Sciatic nerve (tissue), 2 donors: ENCODE results near the gene FAM131B. TPM values are rescaled to one million over a fixed set of nuclear protein-coding genes. Genes with fewer than 3 reads are reported as not detected.

Experiments
- ATAC-seq: fragments of 200-7000 bp; cut with Tn5 transposase; one replicate; pipeline ENCODE4 v1.9.1; 2020; ENCODE audit warnings: mild to moderate bottlenecking, moderate library complexity
- DNase-seq: peaks from one replicate; pipeline ENCODE4 v3.0.0-alpha.2; 2020; ENCODE audit warnings: low spot score
- intact Hi-C: fragments of 100-400 bp; cut with DNase I; formaldehyde crosslinking; loops from one replicate; pipeline ENCODE4 v1.14.2; 2022
- total RNA-seq: library from RNA; stranded (reverse); fragmentation: NEBNext Ultra II Directional; extraction: Animal tissue kit (Norgen Biotek cat#: 25700); gene quantifications from one replicate; pipeline ENCODE4 v1.2.1, GENCODE V29; 2021
- donor health status: DM: no; HTN: no; CAD: no.
- donor health status: DM: no; HTN: no; CAD: no.

Gene FAM131B
- total RNA-seq, 1 donor from 2014 or later: 2.6 TPM

DNA sequence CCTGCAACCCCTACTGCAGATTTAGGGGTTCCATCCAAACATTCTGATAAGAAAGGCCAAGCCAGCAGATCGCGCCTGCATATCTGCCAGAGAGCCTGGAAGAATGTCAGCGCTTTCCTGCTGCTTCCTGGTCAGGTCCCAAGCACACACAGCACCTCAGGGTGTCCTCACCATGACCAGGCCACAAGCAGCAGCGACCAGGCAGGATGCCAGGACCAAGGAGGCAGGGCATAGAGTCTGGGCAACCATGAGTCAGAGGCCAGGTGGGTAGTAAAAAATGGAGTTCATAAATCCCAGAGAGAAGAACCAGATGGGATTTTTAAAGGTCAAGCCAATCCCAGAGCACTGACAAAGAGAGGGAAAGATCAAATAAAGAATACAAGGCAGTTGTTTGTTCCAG is 5.5 kb upstream of the FAM131B start:
- no peak for ATAC-seq
- no peak for DNase-seq
- intact Hi-C loops: no loop called here

DNA sequence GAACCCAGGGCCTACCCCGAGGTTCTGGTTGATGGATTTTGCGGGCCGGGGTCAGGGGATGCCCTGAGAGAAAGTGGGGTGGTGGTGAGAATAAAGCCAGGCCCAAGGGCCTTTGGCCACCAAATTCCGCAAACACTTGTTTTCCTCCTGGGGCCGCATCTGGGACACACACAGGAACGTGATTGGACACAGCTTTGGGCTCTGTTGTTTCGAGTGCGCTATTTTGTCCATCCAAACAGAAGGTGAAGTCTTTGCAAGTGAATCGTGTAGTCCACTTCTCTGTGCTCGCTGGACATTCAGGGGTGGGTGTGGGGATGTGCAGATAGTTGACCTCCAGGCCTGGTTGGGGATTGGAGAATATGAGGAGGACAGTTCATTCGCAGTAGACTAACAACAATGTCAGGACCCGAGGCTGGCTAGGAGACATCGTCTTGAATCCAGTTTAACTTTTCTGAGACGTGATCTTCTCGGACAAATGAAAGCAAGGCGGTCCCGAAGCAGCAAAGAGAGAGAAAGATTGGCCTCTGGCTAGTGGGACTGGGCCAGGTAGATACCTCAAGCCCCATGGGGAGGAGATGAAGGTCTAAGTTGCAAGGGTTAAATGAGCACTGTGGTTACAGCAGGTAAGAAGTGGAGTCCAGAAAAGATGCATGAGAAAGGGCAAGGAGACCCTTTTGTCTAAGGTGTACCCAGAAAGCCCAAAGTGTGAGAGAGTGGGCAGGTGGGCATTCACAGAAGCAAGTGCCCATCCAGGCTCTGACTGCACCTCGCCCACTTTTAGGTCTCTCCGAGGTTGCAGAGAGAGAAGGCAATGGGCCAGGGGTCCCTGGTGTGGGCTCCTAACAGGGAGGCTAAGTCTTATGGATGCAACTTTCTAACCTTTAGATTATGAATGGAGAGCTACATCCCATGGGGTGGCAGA is 764 bp upstream of the FAM131B start:
- intact Hi-C loops: no loop called here
- no peak for DNase-seq

DNA sequence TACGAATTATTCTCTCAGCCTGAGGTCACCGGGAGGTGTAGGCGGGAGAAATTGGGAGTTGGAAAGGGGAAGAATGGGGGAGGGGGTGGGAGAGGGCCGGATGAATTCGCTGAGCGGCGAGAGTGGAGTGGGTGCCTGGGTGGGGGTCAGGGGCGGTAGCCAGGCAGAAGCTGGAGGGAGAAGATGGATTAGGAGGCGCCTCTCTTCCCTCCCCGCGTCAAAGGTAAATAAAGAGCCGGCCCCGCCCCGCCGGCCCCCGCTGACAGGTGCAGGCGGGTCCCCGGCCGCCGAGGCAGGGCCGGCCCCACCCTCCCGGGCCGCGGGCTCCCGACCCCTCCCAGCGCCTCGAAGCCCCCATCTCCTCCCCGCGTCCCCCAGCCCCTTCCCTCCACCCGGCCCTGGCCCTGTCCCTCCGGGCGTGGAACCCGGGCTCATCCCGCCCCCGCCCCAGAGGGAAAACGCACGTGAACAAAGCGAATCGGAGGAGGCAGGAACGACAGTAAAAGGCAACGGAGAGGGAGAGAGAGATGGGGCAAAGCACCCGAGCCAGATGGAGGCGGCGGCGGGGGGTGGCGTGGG is 872 bp downstream of the FAM131B start:
- ATAC-seq (no peak), DNase-seq (no peak)
- intact Hi-C loops: no loop called here

More for the DNA sequence above, 764 bp upstream of the FAM131B start:
- peak; percentile 11 for ATAC-seq

DNA sequence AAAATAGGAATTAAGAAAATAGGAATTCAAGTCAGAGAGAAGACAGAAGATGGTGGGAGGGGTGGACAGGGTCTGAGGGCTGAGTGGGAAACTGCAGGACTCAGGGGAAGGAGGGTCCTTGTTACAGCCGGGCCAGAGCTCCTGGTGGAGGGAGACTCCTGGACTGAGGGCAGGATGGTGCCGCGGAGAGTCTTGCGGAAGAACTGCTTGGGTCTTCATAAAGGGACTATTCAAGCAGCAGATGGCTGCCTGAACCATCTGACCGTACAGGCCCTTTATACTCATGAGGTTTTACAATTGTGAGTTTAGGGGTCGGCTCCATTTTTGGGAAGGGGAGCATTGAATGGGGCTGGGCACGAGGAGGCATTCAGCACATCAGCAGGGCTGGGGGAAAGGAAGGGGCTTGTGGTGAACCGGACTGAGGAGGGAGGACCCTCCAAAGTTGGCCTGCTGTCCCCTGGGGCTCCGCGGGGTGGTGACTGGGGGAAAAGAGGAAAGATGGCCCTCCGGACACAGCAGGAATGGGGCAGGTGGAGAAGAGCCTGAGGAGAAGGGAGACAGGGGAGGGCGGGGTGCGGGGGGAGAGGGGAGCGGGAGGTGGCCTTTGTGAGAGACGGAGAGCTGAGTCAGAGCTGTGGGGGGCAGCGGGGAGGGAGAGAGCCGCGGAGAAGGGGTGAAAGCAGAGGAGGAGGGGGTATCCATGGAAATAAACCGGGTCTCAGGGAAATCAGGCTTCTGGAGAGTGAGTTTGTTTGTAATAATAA is 1.5 kb downstream of the FAM131B start:
- DNase-seq (no peak), ATAC-seq (no peak)
- intact Hi-C loops: no loop called here

DNA sequence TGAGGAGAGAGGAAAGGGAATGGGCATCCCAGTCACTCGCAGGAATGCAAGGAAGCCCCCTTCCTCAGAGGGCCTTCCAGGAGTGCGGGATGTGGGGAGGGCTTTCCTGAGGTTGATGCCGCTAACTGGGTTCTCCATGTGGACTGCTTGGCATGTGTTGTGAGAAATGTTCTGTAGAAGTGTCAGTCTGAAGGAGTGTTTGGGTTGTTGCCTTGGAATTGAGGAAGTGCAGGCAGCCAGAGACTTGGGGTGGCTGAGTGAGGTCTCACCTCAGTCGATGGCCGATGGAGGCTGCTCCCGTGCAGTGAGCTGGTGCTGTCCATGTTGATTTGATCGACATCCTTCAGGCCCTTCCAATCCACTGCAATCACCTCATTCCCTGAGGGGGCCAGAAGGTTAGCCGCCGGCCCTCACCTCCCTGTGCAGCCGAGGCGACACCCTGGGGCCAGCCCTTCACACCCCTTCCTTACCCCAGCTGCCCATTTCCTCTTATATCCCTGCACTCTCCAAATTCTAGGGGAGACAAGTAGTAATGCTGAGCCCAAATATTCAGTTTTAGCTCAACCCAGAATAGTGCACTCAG is 2.7 kb downstream of the FAM131B start:
- intact Hi-C loops: no loop called here
- DNase-seq (no peak), ATAC-seq (no peak)

DNA sequence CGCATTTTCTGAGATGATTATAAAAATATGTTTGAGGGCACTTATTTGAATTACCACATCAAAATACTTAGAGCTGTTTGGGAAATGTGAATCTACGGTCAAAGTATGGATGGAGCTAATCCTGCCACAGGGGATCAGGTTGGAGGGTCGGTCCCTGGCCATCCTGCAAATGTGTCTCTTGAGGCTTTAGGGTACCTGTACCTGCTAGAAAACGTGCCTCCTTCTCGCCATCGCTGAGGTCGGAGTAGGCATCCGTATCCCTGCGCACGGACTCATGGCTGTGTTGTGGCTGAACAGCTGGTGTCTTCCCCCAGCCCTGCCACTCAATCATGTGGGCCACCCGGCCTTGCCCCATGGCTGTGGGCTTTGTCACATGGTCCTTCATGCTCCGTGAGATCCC is 3.9 kb downstream of the FAM131B start:
- intact Hi-C loops: no loop called here
- DNase-seq (no peak), ATAC-seq (no peak)

DNA sequence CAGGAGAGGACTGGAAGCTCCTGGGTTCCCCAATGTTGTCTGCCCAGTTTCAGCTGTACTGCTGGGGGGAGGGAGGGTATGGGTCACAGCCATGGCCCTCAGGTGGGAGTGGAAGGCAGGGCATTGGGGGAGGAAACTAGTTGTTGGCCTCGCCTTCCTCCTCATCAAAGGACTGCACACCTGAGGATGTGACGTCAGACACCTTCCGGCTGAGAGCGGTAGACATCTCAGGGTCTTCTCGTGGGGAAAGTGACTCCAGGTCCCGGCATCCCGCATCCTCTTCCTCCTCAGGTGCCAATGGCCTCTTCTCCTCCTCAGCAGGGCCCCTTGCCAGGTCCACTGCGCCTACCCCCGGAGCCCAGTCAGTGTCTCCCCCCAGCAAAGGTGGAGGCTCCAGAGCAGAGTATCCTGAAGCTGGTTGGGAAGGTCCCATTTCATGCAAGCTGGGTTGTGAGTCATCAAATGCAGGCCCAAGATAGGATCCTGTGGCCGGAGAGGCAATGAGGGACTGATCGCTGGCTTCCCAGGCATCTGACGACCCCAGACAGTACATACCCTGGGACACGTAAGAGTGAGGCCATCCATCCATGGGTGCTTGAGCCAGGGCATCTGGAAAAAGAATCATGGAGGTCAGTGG is 6.0 kb downstream of the FAM131B start:
- ATAC-seq (no peak), DNase-seq (no peak)
- intact Hi-C loops: no loop called here

DNA sequence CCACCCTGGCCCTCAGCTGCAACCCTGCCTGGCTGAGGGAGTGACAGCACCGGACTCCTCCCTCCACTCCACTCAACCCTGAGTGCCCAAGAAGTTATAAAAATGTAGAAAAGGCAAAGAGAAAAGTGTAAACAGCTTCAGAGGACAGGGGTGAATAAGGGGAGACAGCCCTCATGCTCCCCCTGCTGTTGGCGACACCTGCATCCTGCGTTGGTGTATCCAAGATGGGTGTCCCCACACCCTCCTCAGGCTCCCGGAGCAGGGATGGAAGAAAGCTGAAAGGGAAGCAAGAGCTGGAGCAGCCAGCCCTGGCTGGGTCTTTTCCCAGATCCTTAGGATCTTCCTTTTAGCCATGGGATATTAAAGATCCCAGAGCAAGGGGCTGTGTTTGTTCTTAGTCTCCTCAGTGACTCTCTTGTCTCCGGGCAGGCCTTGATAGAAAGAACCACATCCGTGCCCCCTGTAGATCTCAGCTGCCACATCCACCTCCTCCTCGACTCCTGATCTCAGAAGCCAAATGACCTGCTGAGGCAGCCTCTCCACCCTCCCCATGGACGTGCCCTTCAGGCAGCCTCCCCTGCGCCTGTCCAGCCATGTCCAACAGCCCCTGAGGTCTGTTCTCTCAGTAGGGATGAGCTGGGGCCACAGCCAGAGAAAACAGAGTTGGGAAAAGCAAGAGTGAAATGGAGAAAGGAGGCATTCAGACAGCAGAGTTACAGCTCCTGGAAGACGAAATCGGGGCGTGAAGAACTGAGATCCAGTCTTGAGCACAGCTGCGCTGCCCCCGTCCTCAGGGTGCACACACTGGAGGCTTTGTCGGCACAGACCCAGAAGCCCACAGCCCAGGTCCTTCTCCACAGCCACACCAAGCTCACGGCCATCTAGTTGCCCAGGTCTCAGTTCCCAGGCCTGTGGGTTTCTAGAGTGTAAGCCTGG is 6.8 kb downstream of the FAM131B start:
- intact Hi-C loops: no loop called here
- DNase-seq (no peak), ATAC-seq (no peak)

DNA sequence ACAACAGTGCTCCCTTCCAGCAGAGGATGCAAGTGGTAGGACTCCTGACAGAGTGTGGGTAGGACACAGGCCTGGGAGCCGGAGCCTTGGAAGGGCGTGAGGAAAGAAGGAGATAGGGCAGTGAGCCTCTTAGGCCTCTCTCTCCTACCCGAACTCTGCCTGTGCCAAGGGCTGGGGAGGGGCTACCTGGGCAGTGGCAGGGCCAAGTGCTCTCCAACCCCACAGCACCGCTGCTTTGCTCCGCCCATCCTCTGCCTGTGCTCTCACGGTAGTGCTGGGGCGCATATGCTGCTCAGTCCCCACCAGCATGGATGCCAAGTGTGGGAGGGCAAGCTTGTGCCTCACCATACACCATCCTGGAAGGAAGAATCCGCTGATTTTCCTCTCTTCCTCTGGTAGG is 7.5 kb downstream of the FAM131B start:
- intact Hi-C loops: no loop called here
- ATAC-seq (no peak), DNase-seq (no peak)

DNA sequence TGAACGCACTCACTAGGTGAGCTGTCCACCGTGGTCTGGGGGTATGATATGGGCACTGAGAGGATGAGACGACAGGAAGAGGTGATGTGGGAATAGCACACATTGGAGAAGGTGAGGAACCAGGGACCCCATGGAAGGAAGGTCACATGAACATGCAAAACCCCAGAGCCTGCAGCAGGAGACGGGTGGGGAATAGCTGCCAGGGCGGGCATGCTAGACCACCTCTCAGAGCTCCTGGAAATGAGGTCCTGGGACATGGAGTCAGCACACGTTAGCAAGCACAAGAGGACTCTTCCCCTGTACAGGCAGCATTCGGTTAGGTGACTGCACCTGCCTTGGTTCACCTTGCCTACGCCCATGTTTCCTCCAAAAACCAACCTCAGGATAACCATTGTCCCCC is 8.1 kb downstream of the FAM131B start:
- no peak for ATAC-seq
- no peak for DNase-seq
- intact Hi-C loops: no loop called here

DNA sequence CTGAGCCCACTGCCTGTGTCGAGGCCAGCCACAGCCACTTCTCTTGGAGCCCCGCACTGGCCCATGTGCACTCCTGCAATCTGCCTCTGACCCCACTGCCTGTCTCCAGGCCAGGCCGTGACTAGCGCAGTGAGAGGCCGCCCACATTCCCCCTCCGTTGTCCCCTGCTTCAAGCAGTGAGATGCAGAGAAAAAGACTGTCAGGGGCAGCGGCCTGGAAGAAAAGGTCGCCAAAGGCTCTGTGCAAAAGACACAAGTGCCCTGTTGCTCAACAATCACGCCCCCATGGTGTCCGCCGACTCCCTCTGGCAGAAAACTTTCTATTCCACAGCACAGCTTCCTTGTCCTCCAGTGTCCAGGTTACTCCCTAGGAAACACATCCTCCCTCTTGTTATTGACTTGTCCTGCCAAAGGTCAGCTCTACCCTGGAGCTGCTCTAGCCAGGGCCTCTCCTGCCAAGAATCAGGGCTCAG is 9.9 kb downstream of the FAM131B start:
- intact Hi-C loops: no loop called here

DNA sequence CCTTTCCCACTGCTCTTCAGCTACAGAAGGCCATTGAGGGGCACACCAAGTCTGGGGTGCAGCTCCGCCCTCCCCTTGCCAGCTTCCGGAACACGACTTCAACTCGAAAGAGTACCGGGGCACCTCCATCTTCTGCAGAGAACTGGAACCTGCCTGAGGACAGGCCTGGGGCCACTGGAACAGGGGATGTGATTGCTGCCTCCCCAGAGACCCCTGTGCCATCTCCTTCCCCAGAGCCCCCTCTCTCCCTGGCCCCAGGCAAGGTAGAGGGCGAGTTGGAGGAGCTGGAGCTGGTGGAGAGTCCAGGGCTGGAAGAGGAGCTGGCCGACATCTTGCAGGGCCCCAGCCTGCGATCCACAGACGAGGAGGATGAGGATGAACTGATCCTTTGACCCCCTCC is 10.9 kb downstream of the FAM131B start:
- ATAC-seq (no peak), DNase-seq (no peak)
- intact Hi-C loops: no loop called here

More for the DNA sequence above, 9.9 kb downstream of the FAM131B start:
- no peak for DNase-seq
- peak; percentile 46 for ATAC-seq

DNA sequence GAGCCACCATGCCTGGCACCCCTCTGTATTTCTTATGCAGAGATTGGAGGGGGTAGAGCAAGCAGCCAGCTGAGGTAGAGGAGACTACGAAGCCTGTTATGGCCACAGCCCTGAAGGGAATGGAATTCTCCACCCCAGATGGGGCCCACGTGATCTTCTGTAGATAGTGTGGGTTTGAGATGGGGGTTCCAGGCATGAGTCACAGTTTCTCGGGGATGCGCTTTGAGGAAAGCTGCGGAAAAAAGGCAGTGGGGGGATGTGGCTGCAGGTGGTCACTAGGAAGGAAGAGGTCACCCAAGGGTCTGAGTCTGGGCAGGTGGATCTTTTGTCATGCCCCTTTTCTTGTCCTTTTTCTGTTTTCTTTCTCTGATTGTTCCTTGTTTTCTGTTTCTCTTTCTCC is 11.5 kb downstream of the FAM131B start:
- ATAC-seq (no peak), DNase-seq (no peak)
- intact Hi-C loops: no loop called here

DNA sequence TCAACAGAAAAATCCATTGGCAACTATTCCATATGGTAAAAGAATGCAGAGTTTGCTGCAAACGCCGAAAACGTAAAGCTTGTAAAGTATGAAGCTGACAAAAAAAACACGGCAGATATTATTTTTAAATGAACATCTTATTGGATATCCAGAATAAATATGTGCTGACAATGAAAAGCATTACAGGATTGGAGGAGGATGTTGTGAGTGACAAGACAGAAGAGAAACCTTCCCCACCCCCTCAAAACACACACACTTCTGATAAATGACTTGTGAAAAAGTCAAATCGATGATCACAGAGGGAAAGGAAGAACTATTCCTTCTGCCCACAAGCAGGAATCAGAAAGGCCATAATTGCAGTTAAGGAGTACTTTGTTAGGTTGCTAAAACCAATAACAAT is 14.6 kb downstream of the FAM131B start:
- ATAC-seq (no peak), DNase-seq (no peak)
- intact Hi-C loops: no loop called here

DNA sequence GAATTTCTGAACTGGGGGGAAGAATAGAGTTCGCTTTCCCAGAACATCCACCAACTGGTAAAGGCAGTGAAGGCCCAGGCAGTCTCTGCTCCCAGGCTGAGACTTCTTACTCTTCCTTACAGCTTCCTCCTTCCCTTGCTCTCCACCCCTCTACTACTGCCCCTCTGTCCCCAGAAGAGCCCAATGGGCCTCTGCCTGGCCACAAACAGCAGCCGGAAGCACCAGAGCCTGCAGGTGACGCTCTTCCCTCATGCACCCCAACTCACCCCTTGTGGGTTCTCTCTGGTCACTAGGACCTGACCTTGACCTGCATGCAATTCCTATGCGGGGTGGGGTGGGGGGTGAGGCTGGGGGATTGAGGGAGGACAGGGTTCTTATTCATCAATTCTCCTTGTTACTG is 16.5 kb downstream of the FAM131B start:
- DNase-seq (no peak), ATAC-seq (no peak)
- intact Hi-C loops: no loop called here

DNA sequence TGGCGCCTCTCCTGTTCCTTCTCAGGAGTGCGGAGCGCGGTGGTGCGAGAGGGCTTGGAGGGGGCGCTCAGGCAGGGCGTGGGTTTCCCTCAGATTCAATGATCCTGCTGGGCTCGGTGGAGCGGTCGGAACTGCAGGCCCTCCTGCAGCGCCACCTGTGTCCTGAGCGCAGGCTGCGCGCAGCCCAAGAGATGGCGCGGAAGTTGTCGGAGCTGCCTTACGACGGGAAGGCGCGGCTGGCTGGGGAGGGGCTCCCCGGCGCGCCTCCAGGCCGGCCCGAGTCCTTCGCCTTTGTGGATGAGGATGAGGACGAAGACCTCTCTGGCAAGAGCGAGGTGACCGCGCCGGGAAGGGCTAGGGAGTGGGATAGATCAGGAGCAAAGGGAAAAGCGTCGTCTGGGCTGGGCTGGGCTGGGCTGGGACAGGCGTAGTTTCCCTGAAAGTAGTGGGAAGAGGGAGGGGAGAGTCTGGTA is 17.0 kb downstream of the FAM131B start:
- ATAC-seq (peak; percentile 78), DNase-seq (no peak)

DNA sequence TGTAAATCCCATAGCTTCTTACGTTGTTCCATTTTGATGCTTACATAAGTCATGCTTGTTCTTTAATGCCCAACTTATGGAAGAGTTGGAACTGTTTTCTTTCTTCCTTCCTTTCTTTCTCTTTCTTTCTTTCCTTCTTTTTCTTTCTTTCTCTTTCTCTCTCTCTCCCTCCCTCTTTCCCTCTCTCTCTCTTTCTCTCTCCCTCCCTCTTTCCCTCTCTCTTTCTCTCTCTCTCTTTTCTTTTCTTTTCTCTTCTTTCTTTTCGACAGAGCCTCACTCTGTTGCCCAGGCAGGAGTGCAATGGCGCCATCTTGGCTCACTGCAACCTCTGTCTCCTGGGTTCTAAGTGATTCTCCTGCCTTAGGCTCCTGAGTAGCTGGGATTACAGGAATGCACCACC is 18.9 kb downstream of the FAM131B start:
- DNase-seq: no peak
- ATAC-seq: no peak
- intact Hi-C loops: no loop called here

More for the DNA sequence above, 17.0 kb downstream of the FAM131B start:
- intact Hi-C loops: no loop called here

DNA sequence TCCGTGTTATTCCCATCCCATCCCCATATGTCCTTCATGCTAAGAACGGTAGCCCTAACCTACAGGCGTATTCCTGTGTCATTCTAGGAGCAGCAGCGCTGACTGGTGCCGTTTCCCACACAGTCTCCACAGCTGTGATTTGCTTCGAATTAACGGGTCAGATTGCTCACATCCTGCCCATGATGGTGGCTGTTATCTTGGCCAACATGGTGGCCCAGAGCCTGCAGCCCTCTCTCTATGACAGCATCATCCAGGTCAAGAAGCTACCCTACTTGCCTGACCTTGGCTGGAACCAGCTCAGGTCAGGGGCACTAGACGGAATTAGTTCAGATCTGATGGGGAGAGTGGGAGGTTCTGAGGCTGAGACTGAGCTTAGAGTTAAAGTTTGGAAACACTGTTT is 20.7 kb downstream of the FAM131B start:
- intact Hi-C loops: no loop called here
- no peak for ATAC-seq

More for the DNA sequence above, 20.7 kb downstream of the FAM131B start:
- DNase-seq: no peak
